ENCODE results near the gene FAM107A.

The FAM107A gene
- long read RNA-seq, donor 1, partial matches to known transcripts, result 0 of 4 reads
- long read RNA-seq, donor 1, other reads (novel, unspliced or antisense), result 0 of 4 reads
- long read RNA-seq, donor 2, partial matches to known transcripts, result 0 of 1 reads
- long read RNA-seq, donor 2, other reads (novel, unspliced or antisense), result 0 of 1 reads
- long read RNA-seq, donor 3, partial matches to known transcripts, result 0 of 2 reads
- long read RNA-seq, donor 3, other reads (novel, unspliced or antisense), result 0 of 2 reads
- long read RNA-seq, donor 4, partial matches to known transcripts, result 0 of 2 reads
- long read RNA-seq, donor 4, other reads (novel, unspliced or antisense), result 0 of 2 reads
- long read RNA-seq, donor 5, partial matches to known transcripts, result 0 of 2 reads
- long read RNA-seq, donor 5, other reads (novel, unspliced or antisense), result 0 of 2 reads
- long read RNA-seq, donor 6, partial matches to known transcripts, result 6 of 7 reads
- long read RNA-seq, donor 6, other reads (novel, unspliced or antisense), result 0 of 7 reads
- long read RNA-seq, donor 7, partial matches to known transcripts, result 0 of 1 reads
- long read RNA-seq, donor 7, other reads (novel, unspliced or antisense), result 0 of 1 reads
- long read RNA-seq, donor 8, transcript FAM107A-203 (4 exons, 1,432 nt), result major isoform, 6 of 6 reads
- long read RNA-seq, donor 8, partial matches to known transcripts, result 0 of 6 reads
- long read RNA-seq, donor 8, other reads (novel, unspliced or antisense), result 0 of 6 reads

DNA sequence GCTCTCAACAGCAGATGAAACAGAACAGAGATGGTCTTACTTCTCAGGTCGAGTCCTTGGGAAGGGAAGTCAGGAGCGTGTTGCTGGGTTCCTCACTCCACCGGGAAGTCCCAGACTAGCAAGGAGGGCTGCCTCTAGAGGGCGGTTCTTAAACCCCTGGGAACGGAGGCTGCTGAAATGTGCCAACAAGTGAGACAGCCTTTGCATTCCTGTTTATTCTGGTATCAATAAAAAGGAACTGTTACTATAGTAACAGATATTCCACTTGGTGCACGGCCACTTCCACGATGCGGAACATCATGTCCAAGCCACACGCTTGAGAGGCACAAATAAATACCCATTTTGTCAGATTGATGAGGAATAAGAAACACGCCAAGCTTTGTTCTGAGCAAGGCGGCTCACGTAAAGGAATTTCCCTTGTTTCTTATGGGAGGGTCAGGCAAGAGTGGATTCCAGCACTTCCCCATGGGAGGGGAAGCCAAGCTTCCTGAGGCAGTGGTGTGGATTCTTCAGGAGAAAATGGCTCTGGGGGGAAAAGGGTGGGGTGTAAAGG is at the start of gene FAM107A:
TSS of gene FAM107A (minus strand) at position 123 of the 553 bp plus-strand sequence. CDS start 7,531 bp downstream, outside the sequence.
- DNase-seq, result no peak

DNA sequence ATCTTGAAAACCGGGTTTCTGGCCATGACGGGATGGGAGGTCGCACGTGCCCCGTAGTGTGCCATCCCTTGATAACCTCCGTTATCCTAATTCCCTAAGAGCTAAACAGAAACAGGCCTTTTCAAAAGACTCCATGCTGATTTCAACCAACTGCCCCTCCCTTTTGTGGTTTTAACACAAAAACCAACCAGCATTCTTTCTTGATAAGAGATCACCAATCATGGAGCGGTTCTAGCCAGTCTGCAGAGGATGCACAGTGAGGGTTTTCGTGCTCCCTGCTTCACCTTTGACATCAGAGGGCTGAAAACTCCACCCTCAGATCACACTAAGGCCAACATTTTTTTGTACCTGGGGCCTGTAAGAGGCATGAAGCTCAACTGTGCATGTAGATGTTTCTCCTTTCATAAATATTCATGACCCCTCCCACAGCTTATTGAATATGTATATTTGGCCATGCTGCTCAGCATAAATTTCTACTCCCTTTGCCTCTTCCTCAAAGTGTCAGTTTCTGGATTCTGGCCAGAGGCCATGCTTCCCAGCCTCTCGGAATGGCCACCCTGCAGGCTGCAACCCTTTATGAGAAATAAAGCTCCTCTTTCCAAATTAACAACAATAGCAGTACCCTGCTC is 48.1 kb upstream of the FAM107A start:
- no peak for DNase-seq

GRCh38 chr3:58624550-58624949 is 47.4 kb upstream of the FAM107A start:
- DNase-seq, result no peak

GRCh38 chr3:58623961-58624360 is 46.8 kb upstream of the FAM107A start:
- DNase-seq, result no peak

GRCh38 chr3:58623478-58623877 is 46.3 kb upstream of the FAM107A start:
- DNase-seq, result no peak

GRCh38 chr3:58622892-58623291 is 45.7 kb upstream of the FAM107A start:
- DNase-seq, result no peak

GRCh38 chr3:58622436-58622835 is 45.2 kb upstream of the FAM107A start:
- no peak for DNase-seq

DNA sequence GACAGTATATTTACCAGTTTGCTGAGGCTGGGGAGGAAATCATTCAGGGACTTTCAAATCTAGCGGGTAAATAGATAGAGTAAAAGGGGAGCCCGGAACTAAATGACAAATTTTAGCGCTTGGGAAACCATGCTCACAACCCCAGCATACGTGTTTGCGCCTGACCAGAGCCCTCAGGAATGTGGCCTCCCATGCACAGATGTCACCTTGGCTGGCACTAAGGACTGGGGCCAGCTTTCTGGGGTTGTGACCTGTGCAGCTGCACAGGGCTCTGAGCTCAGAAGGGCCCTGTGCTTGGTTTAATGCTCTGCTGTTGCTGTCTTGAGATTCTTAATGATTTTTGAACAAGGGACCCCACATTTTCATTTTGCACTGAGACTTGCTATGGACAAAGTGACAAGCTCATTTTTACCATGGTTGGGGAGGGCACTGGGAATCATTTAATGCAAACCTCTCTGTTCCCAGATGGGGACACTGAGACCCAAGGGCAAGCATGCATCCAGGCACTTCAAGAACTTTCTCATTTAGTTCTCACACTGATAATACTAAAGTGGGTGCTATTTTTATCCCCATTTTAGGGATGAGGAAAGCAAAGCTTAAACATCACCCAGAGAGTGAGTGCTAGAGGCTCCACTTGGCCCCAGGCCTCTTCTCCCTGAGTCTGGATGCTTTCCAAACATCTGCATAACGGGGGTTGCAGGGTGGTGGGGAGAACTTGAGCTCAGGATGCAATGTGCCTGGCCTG is 44.1 kb upstream of the FAM107A start:
- DNase-seq, result no peak

GRCh38 chr3:58620421-58620820 is 43.2 kb upstream of the FAM107A start:
- no peak for DNase-seq

- peak; percentile 56 for DNase-seq
Observed at GRCh38 chr3:58617338-58617761, 40.2 kb upstream of the FAM107A start.

GRCh38 chr3:58613236-58614132 is 36.3 kb upstream of the FAM107A start:
- DNase-seq, result no peak

GRCh38 chr3:58612830-58613229 is 35.6 kb upstream of the FAM107A start:
- DNase-seq, result no peak

DNA sequence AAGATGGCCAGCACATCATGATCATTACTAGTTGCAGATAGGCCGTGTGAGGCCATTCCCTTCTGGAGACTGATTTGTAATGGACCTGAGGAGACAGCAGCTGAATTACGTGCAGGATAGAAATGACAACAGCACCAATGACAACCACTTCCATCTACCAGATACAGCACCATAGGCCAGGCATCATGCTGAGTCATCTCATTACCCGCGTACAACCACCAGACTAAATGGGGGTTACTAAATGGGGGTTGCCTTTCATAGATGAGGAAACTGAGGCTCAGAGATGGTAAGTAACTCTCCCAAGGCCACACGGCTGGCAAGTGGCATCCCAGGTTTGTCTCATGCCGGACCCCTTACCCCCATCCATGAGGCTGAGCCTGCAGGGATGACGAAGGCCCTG is 32.8 kb upstream of the FAM107A start:
- DNase-seq, result no peak

GRCh38 chr3:58608648-58609047 is 31.5 kb upstream of the FAM107A start:
- DNase-seq, result no peak

GRCh38 chr3:58607816-58608215 is 30.6 kb upstream of the FAM107A start:
- DNase-seq, result no peak

DNA sequence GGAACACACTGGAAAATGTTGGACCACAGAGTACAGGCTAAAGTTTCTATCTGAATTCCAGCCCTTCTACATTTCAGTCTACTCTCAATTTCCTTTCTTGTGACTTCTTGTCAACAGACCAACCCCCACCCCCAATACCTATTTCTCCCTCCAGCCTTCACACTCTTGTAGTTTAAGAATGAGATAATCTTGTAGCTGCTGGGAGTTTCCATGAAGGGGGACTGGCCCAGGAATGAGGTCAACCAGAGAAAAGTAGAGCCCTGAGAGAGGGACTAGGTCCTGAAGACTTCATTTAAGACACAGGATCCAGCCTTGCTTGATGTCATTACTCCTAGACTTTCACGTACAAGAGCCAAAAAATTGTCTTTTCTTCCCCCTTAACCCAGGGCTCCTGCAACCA is 29.5 kb upstream of the FAM107A start:
- no peak for DNase-seq

DNA sequence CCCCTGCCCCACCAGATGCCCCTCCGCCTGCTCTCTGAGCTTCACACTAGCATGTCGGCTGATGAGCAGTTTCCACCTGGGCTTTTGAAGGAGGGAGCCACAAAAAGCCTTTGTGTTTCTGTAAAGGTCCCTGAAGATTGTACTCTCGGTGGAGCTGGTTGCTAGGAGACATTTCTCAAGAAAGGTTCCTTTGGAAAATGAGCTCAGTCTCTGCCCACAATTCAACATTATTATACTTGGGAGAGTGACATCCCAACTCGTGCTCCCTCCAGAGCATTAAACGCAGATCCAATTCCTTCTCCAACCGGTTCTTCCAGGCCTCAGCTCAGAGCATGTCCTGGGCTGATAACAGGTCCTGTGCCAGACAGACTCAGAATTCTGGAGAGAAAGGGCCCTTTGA is 26.8 kb upstream of the FAM107A start:
- DNase-seq, result no peak

- DNase-seq, result no peak
Observed at GRCh38 chr3:58603606-58604005, 26.4 kb upstream of the FAM107A start.

DNA sequence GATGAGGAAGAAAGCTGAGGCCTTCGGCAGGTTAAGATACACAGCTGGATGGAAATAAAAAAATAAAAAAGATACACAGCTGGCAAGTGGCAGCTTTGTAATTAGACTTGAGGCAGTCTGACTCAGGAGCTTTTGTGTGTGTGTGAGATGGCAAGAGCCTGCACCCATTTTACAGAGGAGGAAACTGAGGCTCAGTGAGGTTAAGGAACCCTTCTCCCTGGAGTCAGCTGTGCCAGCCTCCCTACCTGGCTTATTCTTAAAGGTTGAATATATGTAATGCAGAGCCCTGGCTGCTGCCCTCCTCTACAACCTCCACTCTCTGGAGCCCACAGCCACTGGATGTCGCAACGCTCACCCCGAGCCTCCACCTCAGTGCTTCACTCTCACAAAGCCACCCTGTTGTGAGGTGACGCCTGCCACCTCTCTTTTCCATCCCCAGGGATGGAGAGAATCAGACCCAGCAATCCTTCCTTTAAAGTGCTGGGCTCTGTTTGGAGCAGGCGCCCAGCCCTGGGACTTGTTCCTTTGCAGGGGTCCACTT is 20.6 kb upstream of the FAM107A start:
- DNase-seq, result no peak

DNA sequence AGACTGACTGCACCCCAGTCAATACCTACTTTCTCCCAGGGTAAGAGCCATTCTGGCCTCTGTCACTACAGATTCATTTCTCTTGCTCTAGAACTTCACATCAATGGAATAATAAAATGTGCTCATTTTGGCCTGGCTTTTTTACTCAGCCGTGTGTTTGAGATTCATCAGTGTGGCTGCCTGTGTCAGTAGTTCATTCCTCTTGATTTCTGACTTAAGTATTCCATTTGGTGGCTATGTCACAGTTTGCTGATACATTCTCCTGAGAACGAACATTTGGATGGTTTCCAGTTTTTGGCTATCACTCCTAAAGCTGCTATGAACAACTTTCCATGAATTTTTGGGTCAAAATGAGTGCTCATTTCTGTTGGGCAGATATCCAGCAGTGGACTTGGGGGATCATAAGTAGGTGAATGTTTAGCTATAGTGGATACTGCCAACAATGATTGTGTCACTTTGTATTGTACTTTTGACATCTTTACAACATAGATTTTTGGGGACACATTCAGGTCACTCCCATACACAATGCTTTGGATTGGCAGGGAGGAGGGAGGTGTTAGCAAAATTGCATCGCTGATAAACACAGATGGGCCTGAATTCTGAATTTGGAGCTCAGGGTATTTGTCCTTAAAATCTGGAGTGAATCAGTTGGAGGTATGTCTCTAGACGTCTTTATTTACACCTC is 19.8 kb upstream of the FAM107A start:
- no peak for DNase-seq

All from right kidney (tissue), 9 donors.